Left ventricle myocardium inferior (tissue), 1 donor: ENCODE results near the gene RPL29. TPM values are rescaled to one million over a fixed set of nuclear protein-coding genes. Genes with fewer than 3 reads are reported as not detected.

ENCODE experiments used
- DNase-seq: peaks from one replicate; pipeline ENCODE4 v3.0.0-alpha.2; 2020
- H3K27ac ChIP-seq: fragments of 200-600 bp; replicated peaks from 2 replicates; pipeline ENCODE4 v1.8.0; 2021
- H3K27me3 ChIP-seq: fragments of 200-600 bp; 2 replicates; pipeline ENCODE4 v1.8.0; 2021; ENCODE audit warnings: low read depth
- H3K36me3 ChIP-seq: fragments of 200-600 bp; 2 replicates; pipeline ENCODE4 v1.8.0; 2021
- H3K4me1 ChIP-seq: fragments of 200-600 bp; 2 replicates; pipeline ENCODE4 v1.8.0; 2021
- H3K4me3 ChIP-seq: fragments of 200-600 bp; 2 replicates; pipeline ENCODE4 v1.8.0; 2021; ENCODE audit warnings: mild to moderate bottlenecking, moderate library complexity
- H3K9me3 ChIP-seq: fragments of 200-600 bp; replicated peaks from 2 replicates; pipeline ENCODE4 v1.8.0; 2021
- CTCF ChIP-seq: fragments of 200-600 bp; IDR thresholded peaks from 2 replicates; pipeline ENCODE4 v1.8.0; 2021; ENCODE audit warnings: antibody characterized with exemption, mild to moderate bottlenecking, borderline replicate concordance
- intact Hi-C: fragments of 100-400 bp; cut with micrococcal nuclease; formaldehyde crosslinking; loops from one replicate; pipeline ENCODE4 v1.11.0; 2022
- total RNA-seq: library from RNA; stranded (reverse); fragmentation: NEBNext Ultra II Directional; extraction: Animal tissue kit (Norgen Biotek cat#: 25700); gene quantifications from one replicate; pipeline ENCODE4 v1.2.1, GENCODE V29; 2021
- donor health status: DM: no; HTN: yes; CAD: no; lungs with severe emphysema.

Gene RPL29
- total RNA-seq, 1 donor from 2014 or later: 621 TPM

- H3K27me3 ChIP-seq: no peaks in the 10 kb centered on the region
- intact Hi-C loops: no loop called here
- no peaks in the 10 kb centered on the region for H3K36me3 ChIP-seq
- H3K9me3 ChIP-seq: no peaks in the 10 kb centered on the region
- TF ChIP-seq CTCF: no peak
- H3K4me1 ChIP-seq: peaks cover 92% of the 10 kb centered on the region
- no peak for DNase-seq
- H3K27ac ChIP-seq: peak overlapping the region; percentile 92
- H3K4me3 ChIP-seq: peak overlapping the region; percentile 65
Observed at GRCh38 chr3:52025453-52025852, 29.8 kb upstream of the RPL29 start.

- peaks cover 97% of the 10 kb centered on the region for H3K4me1 ChIP-seq
- peak overlapping the region; percentile 92 for H3K27ac ChIP-seq
- no peak for DNase-seq
- H3K4me3 ChIP-seq: peak overlapping the region; percentile 65
- TF ChIP-seq CTCF: no peak
- intact Hi-C loops: no loop called here
- H3K9me3 ChIP-seq: no peaks in the 10 kb centered on the region
- no peaks in the 10 kb centered on the region for H3K27me3 ChIP-seq
- H3K36me3 ChIP-seq: no peaks in the 10 kb centered on the region
Observed at GRCh38 chr3:52024765-52025452, 29.2 kb upstream of the RPL29 start.

- Histone ChIP-seq H3K27me3 (no peaks in the 10 kb centered on the region), H3K4me3 (peak overlapping the region; percentile 65), H3K36me3 (no peaks in the 10 kb centered on the region), H3K27ac (peak overlapping the region; percentile 92), H3K9me3 (no peaks in the 10 kb centered on the region), H3K4me1 (peaks cover 97% of the 10 kb centered on the region)
- no peak for DNase-seq
- intact Hi-C loops: no loop called here
- TF ChIP-seq CTCF: no peak
Observed at GRCh38 chr3:52023860-52024764, 28.4 kb upstream of the RPL29 start.

GRCh38 chr3:52023101-52023770 is 27.5 kb upstream of the RPL29 start:
- Histone ChIP-seq H3K4me3 (peak overlapping the region; percentile 65), H3K9me3 (no peaks in the 10 kb centered on the region), H3K27ac (peak overlapping the region; percentile 92), H3K4me1 (peaks cover 97% of the 10 kb centered on the region), H3K36me3 (no peaks in the 10 kb centered on the region), H3K27me3 (no peaks in the 10 kb centered on the region)
- intact Hi-C loops: no loop called here
- TF ChIP-seq CTCF: no peak
- no peak for DNase-seq

- Histone ChIP-seq H3K36me3 (no peaks in the 10 kb centered on the region), H3K4me3 (peak overlapping the region; percentile 65), H3K27me3 (no peaks in the 10 kb centered on the region), H3K27ac (peak overlapping the region; percentile 92), H3K4me1 (peaks cover 96% of the 10 kb centered on the region), H3K9me3 (no peaks in the 10 kb centered on the region)
- intact Hi-C loops: no loop called here
- TF ChIP-seq CTCF: no peak
- DNase-seq: peak; percentile 69
Observed at GRCh38 chr3:52022323-52023100, 26.8 kb upstream of the RPL29 start.
